DND-41 (cell line): ENCODE data around the gene HOXA5.

Source experiments
- ATAC-seq: fragments of 200-7000 bp; cut with Tn5 transposase; 3 replicates; pipeline ENCODE4 v1.9.1; 2021; ENCODE audit warnings: low read depth; ENCODE audit not compliant: insufficient read depth
- DNase-seq: peaks from one replicate; pipeline ENCODE4 v3.0.0-alpha.2; 2020
- H2AFZ ChIP-seq: 2 replicates; pipeline ENCODE4 v1.6.0; 2012; ENCODE audit warnings: low read depth, low read length
- H3K27ac ChIP-seq: 2 replicates; pipeline ENCODE4 v1.5.1; 2012; ENCODE audit warnings: low read length, inconsistent platforms
- H3K27me3 ChIP-seq: fragments of 200-600 bp; sonication (generic); 2 replicates; pipeline ENCODE4 v1.6.0; 2012; ENCODE audit warnings: low read length, mild to moderate bottlenecking, inconsistent platforms; ENCODE audit not compliant: insufficient read depth, poor library complexity
- H3K36me3 ChIP-seq: 2 replicates; pipeline ENCODE4 v1.5.1; 2012; ENCODE audit warnings: low read length, inconsistent platforms; ENCODE audit not compliant: insufficient read depth
- H3K4me1 ChIP-seq: 2 replicates; pipeline ENCODE4 v1.5.1; 2012; ENCODE audit warnings: mild to moderate bottlenecking, low read length; ENCODE audit not compliant: insufficient read depth
- H3K4me2 ChIP-seq: 2 replicates; pipeline ENCODE4 v1.6.0; 2012; ENCODE audit warnings: mild to moderate bottlenecking, moderate library complexity, low read length, inconsistent platforms; ENCODE audit not compliant: insufficient read depth
- H3K4me3 ChIP-seq, 2 experiments: fragments of 200-600 bp in 1 of 2; shearing (Covaris generic) in 1 of 2; 2 replicates each; pipeline ENCODE4 v1.5.1; 2012 to 2016; ENCODE audit warnings: inconsistent platforms in 2 of 2, low read length in 2 of 2, mild to moderate bottlenecking in 2 of 2, low read depth in 1 of 2, moderate library complexity in 1 of 2
- H3K79me2 ChIP-seq: 2 replicates; pipeline ENCODE4 v1.6.0; 2012; ENCODE audit warnings: low read length, inconsistent platforms; ENCODE audit not compliant: insufficient read depth
- H3K9ac ChIP-seq: 2 replicates; pipeline ENCODE4 v1.6.0; 2012; ENCODE audit warnings: low read depth, mild to moderate bottlenecking, inconsistent platforms, low read length, moderate library complexity
- H3K9me3 ChIP-seq: 2 replicates; pipeline ENCODE4 v1.5.1; 2012; ENCODE audit warnings: low read length, moderate library complexity, mild to moderate bottlenecking, inconsistent platforms; ENCODE audit not compliant: insufficient read depth, severe bottlenecking
- H4K20me1 ChIP-seq: 2 replicates; pipeline ENCODE4 v1.6.0; 2012; ENCODE audit warnings: low read length; ENCODE audit not compliant: insufficient read depth
- CTCF ChIP-seq: IDR thresholded peaks from 2 replicates; pipeline ENCODE4 v1.5.1; 2012; ENCODE audit warnings: borderline replicate concordance, low read length, moderate library complexity, mild to moderate bottlenecking; ENCODE audit not compliant: poor library complexity, severe bottlenecking; ENCODE audit errors: extremely low read depth
- EZH2 ChIP-seq: IDR thresholded peaks from 3 replicates; pipeline ENCODE4 v1.6.1; 2012; ENCODE audit warnings: borderline replicate concordance, low read depth, mild to moderate bottlenecking, moderate library complexity, low read length, inconsistent platforms; ENCODE audit not compliant: severe bottlenecking

Gene HOXA5

DNA sequence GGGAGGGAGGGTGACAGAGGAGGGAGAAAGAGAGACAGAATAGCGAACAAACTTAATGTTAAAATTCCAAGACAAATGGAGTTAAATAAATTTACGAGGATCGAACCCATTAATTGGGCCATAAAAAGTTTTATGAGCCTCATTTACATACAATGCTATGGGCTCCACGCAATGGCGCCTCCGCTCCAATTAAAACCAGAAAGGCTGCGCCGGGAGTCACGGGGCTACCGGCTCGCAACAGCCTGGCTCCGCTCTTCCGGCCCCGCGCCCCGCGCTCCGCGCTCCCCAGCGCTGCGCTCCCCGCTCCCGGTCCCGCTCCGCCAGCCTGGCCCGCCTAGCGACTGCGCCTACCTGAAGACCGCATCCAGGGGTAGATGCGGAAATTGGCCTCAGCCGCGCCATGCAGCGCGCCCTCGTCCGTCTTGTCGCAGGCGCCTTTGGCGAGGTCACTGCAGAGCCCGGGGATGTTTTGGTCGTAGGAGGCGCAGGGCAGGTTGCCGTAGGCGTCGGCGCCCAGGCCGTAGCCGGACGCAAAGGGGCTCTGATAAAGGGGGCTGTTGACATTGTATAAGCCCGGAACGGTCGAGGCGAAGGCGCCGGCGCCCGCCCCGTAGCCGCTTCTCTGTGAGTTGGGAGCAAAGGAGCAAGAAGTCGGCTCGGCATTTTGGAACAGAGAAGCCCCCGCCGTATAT is 12.5 kb upstream of the HOXA5 start:
- no peaks in the 10 kb centered on the region for H3K27me3 ChIP-seq
- H3K79me2 ChIP-seq = peaks cover 9% of the 10 kb centered on the region
- H3K9ac ChIP-seq = peak overlapping the region; percentile 86
- no peaks in the 10 kb centered on the region for H4K20me1 ChIP-seq
- peak overlapping the region; percentile 91 for H3K27ac ChIP-seq
- H3K4me2 ChIP-seq = peak overlapping the region; percentile 74
- peak; percentile 40 for DNase-seq
- H2AFZ ChIP-seq = peak overlapping the region; percentile 92
- peak overlapping the region; percentile 46 to 70 for H3K4me3 ChIP-seq
- H3K36me3 ChIP-seq = no peaks in the 10 kb centered on the region
- peak; percentile 55 for ATAC-seq
- H3K9me3 ChIP-seq = no peaks in the 10 kb centered on the region
- no peak for TF ChIP-seq EZH2
- TF ChIP-seq CTCF = no peak
- H3K4me1 ChIP-seq = peaks cover 37% of the 10 kb centered on the region

DNA sequence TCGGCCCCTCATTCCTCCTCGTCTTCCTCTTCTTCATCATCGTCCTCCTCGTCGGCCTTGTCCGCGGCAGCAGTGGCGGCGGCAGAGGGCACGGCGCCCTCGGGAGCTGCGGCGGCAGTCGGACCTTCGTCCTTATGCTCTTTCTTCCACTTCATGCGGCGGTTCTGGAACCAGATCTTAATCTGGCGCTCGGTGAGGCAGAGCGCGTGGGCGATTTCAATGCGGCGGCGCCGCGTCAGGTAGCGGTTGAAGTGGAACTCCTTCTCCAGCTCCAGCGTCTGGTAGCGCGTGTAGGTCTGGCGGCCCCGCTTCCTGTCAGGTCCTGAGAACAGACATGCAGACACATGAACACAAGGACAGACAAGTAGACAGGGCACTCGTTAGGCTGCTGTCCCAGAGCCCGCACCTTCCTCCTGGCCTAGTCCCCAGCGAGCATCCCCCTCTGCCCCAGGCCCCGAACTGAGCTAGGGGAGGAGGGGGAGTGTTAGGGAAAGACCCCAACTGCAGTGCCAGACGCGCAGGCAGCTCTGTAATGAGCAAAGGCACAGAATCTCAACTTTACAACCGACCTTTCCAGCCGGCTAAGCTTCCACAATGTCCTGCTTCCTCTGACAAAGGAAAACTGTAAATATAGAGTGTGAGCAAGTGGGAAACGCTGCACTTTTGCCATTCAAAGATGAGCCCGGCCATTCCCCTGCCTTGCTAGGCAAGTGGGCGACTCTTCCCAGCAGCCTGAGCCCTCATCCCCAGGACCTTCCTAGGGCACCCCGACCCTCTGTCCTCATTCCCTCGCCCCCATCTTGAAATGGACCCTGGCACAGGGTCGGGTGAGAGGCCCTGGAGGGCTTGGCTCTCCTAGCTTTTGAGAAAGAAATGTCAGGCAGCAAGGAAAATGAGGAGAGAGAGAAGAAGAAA is 11.7 kb upstream of the HOXA5 start:
- peaks cover 29% of the 10 kb centered on the region for H3K4me1 ChIP-seq
- no peak for TF ChIP-seq EZH2
- no peak for TF ChIP-seq CTCF
- peaks cover 14% of the 10 kb centered on the region for H3K79me2 ChIP-seq
- H3K4me2 ChIP-seq = peak overlapping the region; percentile 74
- peak overlapping the region; percentile 91 for H3K27ac ChIP-seq
- H3K36me3 ChIP-seq = no peaks in the 10 kb centered on the region
- no peaks in the 10 kb centered on the region for H3K9me3 ChIP-seq
- peak overlapping the region; percentile 46 to 70 for H3K4me3 ChIP-seq
- peak overlapping the region; percentile 92 for H2AFZ ChIP-seq
- DNase-seq = no peak
- no peaks in the 10 kb centered on the region for H4K20me1 ChIP-seq
- ATAC-seq = no peak
- H3K27me3 ChIP-seq = no peaks in the 10 kb centered on the region
- H3K9ac ChIP-seq = peak overlapping the region; percentile 86

DNA sequence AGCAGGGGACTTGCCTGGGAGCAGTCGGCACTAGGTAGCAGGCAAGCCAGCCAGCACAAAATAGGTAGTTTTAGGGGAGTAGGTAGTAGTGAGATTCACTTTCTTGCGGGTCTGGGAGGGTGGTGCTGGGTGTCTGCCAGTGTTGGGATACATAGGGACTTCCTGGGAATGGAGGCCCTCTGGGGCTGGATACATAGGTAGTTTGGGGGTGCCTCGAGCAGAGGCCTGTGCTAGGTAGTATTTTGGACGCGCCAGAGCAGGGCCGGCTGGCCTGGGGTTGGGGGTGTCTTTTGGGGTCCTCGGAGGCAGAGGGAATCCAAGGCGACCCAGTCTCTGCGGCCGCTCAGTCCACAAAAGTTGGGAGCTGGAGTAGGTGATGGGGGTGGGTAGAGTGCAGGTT is 10.9 kb upstream of the HOXA5 start:
- H3K27ac ChIP-seq = no peak overlapping the region
- no peaks in the 10 kb centered on the region for H4K20me1 ChIP-seq
- H3K4me2 ChIP-seq = no peak overlapping the region

More for the DNA sequence above, 10.9 kb upstream of the HOXA5 start:
- no peaks in the 10 kb centered on the region for H3K27me3 ChIP-seq
- no peak for DNase-seq
- no peak overlapping the region for H3K4me3 ChIP-seq
- H3K4me1 ChIP-seq = peaks cover 31% of the 10 kb centered on the region
- H3K36me3 ChIP-seq = no peaks in the 10 kb centered on the region
- H2AFZ ChIP-seq = no peak overlapping the region
- ATAC-seq = no peak
- TF ChIP-seq CTCF (no peak), EZH2 (no peak)
- peaks cover 22% of the 10 kb centered on the region for H3K79me2 ChIP-seq
- H3K9me3 ChIP-seq = no peaks in the 10 kb centered on the region
- no peak overlapping the region for H3K9ac ChIP-seq
